KBM-7 (cell line): ENCODE data around the gene NCAM1.

Source experiments
- DNase-seq: peaks from one replicate; pipeline ENCODE4 v3.0.0-alpha.2; 2015
- in situ Hi-C: fragments of 300-500 bp; cut with MboI; formaldehyde crosslinking; loops from 2 replicates; pipeline ENCODE4 v1.14.3; 2020; ENCODE audit warnings: low sequenced_read_pairs, low pct_unique_long_range_greater_than_20kb, mixed read lengths

NCAM1 gene

GRCh38 chr11:113113801-113114704 is 152.8 kb downstream of the NCAM1 start:
- in situ Hi-C loops, result no loop called here
- peak; percentile 15 for DNase-seq

- in situ Hi-C loops, result no loop called here
- no peak for DNase-seq
Measured at GRCh38 chr11:113114705-113115027, 153.4 kb downstream of the NCAM1 start.

- DNase-seq, result no peak
- in situ Hi-C loops, result no loop called here
Measured at GRCh38 chr11:113118104-113118503, 156.9 kb downstream of the NCAM1 start.

- no peak for DNase-seq
- in situ Hi-C loops, result no loop called here
Measured at GRCh38 chr11:113119074-113119473, 157.9 kb downstream of the NCAM1 start.

GRCh38 chr11:113119966-113120736 is 158.9 kb downstream of the NCAM1 start:
- DNase-seq, result no peak
- in situ Hi-C loops, result no loop called here

- in situ Hi-C loops, result no loop called here
- DNase-seq, result no peak
Measured at GRCh38 chr11:113121746-113122145, 160.5 kb downstream of the NCAM1 start.

GRCh38 chr11:113124006-113124405 is 162.8 kb downstream of the NCAM1 start:
- in situ Hi-C loops, result no loop called here
- no peak for DNase-seq

- in situ Hi-C loops, result no loop called here
- DNase-seq, result no peak
Measured at GRCh38 chr11:113124578-113124977, 163.4 kb downstream of the NCAM1 start.

GRCh38 chr11:113129261-113129992 is 168.2 kb downstream of the NCAM1 start:
- no peak for DNase-seq
- in situ Hi-C loops, result no loop called here

GRCh38 chr11:113131036-113131775 is 170.0 kb downstream of the NCAM1 start:
- no peak for DNase-seq
- in situ Hi-C loops, result no loop called here

GRCh38 chr11:113133071-113133470 is 171.9 kb downstream of the NCAM1 start:
- DNase-seq, result no peak
- in situ Hi-C loops, result no loop called here

- in situ Hi-C loops, result no loop called here
- DNase-seq, result no peak
Measured at GRCh38 chr11:113134626-113135025, 173.4 kb downstream of the NCAM1 start.

- in situ Hi-C loops, result no loop called here
- DNase-seq, result no peak
Measured at GRCh38 chr11:113137713-113138529, 176.7 kb downstream of the NCAM1 start.

GRCh38 chr11:113138731-113139130 is 177.5 kb downstream of the NCAM1 start:
- in situ Hi-C loops, result no loop called here
- no peak for DNase-seq

GRCh38 chr11:113141010-113141409 is 179.8 kb downstream of the NCAM1 start:
- DNase-seq, result no peak
- in situ Hi-C loops, result no loop called here

- in situ Hi-C loops, result no loop called here
- DNase-seq, result no peak
Measured at GRCh38 chr11:113142508-113142907, 181.3 kb downstream of the NCAM1 start.

GRCh38 chr11:113147249-113147648 is 186.0 kb downstream of the NCAM1 start:
- in situ Hi-C loops, result no loop called here
- DNase-seq, result no peak

GRCh38 chr11:113148076-113148475 is 186.9 kb downstream of the NCAM1 start:
- in situ Hi-C loops, result no loop called here
- no peak for DNase-seq
